ENCODE data around the gene PLAAT3. TPM values are rescaled to one million over a fixed set of nuclear protein-coding genes. Genes with fewer than 3 reads are reported as not detected.
A peak's percentile ranks its signal among the peaks of the same experiment; 100 is the strongest.
"Not testable (repeated sequence)": the region's sequence is repeated elsewhere in the genome, so short reads cannot be mapped to it uniquely, and the experiment has no call there.

The PLAAT3 gene
- 4.2 TPM for polyA plus RNA-seq (2013, experiment 1 of 2; ENCODE audit: insufficient read length)
- 3.4 TPM for polyA plus RNA-seq (2013, experiment 2 of 2; ENCODE audit: insufficient read length)

DNA sequence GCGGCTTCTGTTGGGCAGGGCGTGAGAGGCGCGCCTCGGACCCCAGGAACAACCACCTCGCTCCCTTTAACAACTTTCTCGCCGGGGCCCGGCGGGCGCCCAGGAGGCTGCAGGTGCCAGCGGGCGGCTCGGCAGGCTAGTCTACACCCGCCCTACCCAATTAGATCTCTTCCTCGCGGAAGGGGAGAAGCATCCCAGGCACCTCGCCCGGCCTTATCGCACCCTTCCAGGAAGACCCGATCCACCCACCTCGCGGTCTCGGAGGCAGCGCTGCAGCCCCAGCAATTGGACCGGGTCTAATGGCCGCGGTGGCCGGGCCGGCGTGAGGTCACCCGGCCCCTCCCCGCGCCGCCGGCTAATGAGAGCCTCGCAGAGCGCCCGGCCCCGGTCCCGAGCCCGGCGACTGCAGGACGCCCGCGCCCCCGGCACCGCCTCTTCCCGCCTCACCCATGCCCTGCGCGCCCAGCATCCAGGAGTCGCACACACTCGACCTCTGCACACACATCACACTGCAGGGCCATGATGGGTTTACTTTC lies at the start of gene PLAAT3:
TSS of gene PLAAT3 (minus strand) at position 298 of the 536 bp plus-strand sequence. CDS start 419 bp downstream, outside the sequence.
- DNase-seq, result no peak

DNA sequence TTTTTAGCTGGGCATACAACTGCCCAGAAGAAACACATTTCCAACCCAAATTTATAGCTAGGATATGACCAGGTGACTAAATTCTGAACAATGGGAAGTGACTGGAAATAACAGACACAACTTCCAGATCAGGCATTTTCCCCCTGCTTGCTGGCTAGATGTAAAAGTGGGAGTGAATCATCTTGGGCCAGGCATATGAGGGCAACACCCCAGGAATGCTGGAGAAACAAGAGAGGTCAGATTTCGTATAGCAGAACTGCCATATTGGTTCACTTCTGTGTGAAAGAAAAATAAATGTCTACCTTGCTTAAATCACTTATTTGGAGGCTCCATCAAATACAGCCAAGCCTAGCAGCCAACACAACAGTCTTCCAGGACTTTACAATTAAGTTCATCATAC lies 49.6 kb upstream of the PLAAT3 start:
- DNase-seq, result peak; percentile 76

DNA sequence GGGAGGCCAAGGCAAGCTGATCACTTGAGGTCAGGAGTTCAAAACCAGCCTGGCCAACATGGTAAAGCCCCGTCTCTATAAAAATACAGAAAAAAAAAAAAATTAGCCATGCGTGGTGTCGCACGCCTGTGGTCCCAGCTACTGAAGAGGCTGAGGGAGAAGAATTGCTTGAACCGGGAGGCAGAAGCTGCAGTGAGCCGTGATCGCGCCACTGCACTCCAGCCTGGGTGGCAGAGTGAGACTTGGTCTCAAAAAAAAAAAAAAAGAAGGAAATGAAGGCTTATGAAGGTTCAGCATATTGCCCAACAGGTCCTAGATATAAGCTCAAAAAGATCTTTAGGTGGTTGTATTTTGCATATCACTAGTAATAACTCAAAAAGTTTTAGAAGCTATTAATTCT lies 46.7 kb upstream of the PLAAT3 start:
- DNase-seq, result no peak

DNA sequence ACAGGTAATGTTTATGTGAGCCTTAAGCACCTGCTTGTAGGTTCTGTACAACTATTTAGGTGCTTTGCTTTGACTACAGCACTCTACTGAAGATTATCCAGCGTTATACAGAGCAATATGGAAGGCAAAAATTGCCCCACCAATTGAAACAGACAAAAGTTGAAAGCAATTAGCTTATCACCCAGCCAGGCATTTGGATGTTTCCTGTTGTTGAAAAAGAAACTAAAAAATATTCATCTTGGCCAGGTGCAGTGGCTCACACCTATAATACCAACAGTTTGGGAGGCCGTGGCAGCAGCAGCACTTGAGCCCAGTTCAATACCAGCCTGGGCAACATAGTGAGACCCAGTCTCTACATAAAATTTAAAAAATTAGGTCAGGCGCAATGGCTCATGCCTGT lies 38.4 kb upstream of the PLAAT3 start:
- DNase-seq, result no peak

DNA sequence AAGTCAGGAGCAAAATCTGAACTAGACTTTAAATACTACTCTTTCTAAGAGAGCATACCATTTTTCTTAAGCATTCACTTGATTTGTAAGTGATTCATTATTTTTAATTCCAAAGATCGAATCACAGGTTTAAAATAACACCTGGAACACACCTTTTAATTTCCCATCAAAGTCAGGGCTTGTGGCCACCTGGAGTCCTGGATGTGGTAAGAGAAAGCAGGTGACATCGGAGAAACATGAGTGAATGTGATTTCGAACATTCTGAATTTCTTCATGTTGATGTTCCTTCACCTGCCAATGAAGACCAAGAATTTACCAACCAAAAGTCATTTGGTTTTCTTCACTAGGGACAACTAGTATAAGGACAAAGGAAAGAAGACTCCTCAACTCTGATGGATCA lies 29.0 kb upstream of the PLAAT3 start:
- DNase-seq, result no peak

DNA sequence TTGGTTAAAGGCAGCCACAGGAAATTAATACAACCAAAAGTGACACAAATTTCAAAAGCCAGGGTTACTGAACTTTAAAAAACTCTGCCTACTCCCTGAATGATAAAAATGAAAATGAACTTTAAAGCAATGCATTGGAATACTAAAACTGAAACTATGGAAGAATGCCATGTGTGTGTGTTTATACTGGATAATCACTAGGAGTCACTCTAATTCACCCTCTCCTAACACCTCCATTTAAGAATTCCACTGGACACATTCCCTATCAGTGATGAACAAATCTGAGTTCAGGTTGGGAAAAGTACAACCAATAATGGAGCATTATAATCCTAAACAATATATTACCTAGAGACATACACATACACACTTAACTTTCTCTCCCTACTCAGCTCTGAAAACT lies 27.5 kb upstream of the PLAAT3 start:
- DNase-seq, result no peak

DNA sequence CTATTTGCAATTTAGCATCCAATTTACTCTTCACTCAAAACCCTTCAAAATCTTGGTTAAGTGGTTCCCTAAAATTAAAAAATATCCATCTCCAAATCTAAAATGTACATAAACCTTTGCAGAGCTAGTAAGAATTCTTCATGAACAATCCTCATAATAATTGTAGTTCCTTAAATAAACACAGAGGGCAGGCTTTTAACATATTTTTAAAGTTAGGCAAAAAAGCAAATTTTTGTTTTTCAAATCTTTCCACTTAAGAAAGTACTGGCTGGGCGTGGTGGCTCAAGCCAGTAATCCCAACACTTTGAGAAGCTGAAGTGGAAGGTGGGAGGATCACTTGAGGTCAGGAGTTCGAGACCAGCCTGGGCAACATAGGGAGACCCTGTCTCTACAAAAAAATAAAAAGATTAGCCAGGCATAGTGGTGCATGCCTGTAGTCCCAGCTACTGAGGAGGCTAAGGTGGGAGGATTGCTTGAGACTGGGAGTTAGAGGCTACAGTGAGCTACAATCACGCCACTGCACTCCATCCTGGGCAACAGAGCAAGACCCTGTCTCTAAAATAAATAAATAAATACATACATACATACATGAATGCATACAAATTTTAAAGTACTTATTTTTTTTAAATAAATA lies 25.1 kb upstream of the PLAAT3 start:
- DNase-seq, result peak; percentile 21

DNA sequence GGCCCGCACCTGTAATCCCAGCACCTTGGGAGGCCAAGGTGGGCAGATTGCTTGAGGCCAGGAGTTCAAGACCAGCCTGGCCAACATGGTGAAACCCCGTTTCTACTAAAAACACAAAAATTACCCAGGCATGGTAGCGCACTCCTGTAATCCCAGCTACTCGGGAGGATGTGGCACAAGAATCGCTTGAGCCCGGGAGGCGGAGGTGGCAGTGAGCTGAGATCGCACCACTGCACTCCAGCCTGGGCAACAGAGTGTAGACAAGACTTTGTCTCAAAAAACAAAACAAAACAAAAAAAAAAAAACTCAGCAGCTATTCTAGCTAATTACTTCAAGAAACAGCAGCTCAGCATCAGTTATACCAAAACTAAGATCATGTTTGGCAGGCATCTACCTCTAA lies 24.2 kb upstream of the PLAAT3 start:
- not testable (repeated sequence) for DNase-seq

DNA sequence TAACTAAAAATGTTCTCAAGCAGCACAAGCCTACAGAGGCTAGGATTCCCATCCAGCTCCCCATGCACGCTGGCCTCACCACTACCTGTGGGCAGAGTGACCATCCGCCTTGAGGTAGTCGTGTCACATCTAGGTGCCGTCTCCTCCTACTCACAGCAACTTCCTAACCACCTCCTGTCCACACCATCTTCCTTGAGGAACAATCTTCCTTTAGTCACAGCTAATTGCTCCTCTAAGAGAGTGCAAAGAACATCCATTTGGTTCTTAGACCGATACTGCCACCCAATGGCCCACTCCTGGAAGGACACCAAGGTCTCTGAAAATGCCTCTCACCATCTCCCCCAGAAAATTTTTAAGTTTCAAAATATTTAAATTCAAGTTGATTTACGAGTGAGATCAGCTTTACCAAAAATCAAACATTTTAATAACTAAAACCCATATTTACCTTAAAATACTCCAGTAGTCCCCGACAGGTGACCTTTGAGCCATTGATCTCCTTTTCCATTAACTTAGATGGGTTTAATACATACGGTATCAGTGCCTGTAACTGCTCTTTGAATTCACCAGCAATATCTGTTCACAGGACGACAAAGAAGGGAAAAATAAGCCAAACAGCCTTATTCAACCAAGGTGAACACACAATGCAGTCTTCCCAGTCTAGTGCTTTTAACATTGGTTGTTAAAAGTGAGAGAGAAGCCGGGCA lies 21.7 kb upstream of the PLAAT3 start:
- peak; percentile 50 for DNase-seq

DNA sequence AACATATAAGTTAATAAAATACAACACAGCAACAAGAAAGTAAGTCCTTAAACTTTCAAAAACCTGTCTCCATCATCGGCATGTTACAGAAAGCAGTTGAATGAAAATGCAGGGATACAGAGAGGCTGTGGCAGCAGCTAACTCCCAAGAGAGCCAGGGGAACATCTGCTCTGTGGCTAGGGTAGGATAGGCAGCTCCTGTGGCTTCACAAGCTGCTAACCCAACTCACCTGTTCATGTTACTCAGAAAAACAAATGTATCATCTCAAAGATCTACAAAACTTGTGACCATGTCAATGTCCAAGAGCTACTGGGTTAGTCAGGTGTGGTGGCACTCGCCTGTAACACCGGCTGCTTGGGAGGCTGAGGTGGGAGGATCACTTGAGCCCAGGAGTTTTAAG lies 15.2 kb upstream of the PLAAT3 start:
- no peak for DNase-seq

DNA sequence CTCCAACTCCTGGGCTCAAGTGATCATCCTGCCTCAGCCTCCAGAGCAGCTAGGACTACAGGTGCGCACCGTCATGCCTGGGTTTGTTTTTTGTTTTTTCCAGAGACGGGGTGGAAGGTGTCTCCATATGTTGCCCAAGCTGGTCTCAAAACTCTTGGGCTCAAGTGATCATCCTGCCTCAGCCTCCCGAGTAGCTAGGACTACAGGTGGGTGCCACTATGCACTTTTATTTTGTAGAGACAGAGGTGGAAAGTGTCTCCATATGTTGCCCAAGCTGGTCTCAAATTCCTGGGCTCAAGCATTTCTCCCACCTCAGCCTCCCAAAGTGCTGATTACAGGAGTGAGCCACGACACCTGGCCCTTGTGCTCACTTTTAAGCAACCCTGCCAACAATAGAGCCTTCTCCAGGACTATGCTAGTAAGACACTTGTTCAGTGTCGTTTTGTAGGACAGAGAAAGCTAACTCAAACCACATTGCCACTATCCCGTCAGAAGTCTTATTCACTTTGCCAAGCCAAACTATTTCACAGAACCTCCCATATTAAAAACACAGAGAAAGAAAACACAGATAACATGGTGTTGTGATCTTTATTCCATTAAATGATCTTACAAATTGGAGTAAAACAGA lies 9.4 kb upstream of the PLAAT3 start:
- DNase-seq, result no peak

DNA sequence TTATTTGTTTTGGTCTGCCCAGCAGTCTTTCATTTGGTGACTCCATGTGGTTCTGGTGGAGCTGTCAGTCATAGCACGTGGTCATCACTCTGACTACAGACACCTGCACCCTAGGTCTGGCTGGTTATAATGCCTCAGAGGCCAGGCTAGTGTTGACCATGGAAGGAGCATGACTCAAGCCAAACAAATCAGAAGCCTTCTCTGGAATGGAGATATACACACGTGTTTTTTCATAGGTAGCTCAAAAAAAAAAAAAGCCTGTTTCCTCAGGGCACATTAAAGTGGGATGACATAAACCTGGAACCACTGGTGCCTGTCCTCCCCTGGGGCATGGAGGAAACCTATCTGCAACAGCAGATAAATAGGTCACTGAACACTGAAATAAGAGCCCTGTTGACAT lies 8.1 kb upstream of the PLAAT3 start:
- no peak for DNase-seq

DNA sequence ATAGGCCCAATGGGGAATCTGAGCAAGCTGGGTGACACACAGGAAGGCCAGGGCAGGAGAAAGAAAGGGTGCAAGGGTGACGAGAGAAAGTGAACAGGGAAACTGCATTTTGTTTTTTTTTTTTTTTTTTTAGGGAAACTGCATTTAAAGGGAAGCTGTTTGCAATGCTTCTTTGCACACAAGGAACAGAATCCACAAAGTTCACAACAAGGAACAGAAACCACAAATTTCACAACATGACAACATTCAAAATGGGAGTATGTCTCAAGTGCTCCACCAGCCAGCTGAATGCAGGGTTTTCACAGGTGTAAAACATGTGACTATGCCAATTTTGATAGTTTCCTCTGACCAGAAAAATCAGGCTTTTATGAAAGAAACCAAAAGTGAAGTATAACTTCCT lies 6.8 kb upstream of the PLAAT3 start:
- no peak for DNase-seq

DNA sequence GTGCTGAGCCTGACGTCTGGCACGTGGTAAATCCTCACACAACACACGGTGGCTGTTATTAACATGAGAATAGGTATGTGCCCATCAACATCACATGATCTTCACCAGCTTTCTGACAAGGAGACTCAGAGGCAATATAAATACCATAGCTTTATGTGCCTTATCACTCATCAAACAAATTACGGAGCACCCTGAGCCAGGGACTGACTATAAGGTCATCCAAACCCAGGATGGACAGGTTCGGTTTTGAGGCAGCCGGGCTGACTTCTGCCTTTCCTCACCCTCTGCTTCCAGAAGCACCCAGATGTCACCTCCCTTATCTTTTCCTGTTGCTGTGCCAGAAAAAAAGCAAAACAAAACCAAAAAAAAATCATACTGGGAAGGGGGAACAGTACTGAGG lies 5.7 kb upstream of the PLAAT3 start:
- no peak for DNase-seq

DNA sequence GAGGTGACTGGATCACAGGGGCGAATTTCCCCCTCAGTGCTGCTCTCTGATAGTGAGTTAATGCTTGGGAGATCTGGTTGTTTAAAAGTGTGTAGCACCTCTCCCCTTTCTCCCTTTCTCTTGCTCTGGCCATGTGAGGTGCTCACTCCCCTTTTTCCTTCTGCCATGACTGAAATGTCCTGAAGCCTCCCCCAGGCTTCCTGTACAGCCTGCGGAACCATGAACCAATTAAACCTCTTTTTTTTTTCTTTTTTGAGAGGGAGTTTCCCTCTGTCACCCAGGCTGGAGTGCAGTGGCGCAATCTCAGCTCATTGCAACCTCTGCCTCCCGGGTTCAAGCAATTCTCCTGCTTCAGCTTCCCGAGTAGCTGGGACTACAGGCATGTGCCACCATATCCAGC lies 3.5 kb upstream of the PLAAT3 start:
- not testable (repeated sequence) for DNase-seq

DNA sequence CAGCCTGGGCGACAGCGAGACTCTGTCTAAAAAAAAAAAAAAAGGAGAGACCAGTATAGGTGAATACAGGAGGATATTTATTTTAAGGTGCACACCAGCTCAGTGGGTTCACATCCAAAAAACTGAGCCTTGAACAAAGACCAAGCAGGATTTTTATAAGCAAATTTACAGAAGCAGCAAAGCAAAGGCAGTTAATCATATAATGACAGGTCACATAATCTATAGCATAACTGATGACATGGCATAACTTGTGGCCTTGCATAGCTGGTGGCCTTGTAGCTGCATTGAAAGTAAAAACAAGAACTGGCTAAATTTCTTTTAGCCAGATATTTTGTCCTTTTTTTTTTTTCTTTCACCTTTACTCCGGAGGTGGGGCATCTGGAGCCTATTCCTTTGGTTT lies 2.7 kb upstream of the PLAAT3 start:
- DNase-seq, result no peak

DNA sequence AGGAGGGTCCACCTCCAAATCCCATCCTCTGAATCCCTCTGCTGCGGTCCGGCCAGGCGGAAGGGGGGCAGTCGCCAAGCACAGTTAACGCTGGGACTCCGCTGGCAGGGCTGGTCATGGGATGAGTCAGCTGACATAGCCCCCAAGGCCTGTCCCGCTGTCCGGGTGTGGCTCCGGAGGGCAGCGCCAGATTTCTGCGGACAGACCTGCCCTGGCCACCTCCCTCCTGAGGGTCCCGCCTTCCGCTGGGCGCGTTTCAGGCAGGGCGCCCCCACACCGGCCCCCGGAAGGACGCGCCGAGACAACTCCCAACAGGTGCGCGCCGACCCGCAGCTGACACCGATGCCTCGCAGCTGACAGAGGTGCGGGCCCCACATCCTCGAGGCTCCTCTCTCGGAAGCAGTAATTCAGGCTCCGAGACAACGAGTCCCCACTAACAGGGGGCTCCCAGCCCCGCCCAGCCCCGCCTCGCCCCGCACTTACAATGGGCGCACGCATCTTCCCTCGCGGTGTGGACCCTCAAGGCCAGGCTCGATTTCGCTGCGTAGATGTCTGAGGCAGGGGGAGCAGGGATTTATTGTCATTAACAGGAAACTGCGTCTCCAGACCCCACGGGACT lies 607 bp downstream of the PLAAT3 start:
- DNase-seq, result no peak

DNA sequence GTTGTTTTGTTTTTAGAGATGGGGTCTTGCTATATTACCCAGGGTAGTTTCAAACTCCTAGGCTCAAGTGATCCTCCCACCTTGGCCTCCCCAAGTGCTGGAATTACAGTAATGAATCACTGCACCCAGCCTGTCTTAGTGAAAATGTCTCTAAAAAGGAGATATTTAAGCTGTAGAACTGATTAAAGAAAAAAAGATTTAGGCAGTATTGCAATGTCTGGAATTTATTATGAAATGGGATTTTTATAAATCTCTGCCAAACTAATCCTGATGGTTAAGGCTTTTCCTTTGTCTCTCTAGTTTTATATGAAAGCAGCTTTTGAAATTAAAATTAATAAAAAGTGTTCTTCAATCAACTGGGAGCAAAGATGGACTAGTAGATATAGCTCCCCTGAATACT lies 2.1 kb downstream of the PLAAT3 start:
- no peak for DNase-seq

DNA sequence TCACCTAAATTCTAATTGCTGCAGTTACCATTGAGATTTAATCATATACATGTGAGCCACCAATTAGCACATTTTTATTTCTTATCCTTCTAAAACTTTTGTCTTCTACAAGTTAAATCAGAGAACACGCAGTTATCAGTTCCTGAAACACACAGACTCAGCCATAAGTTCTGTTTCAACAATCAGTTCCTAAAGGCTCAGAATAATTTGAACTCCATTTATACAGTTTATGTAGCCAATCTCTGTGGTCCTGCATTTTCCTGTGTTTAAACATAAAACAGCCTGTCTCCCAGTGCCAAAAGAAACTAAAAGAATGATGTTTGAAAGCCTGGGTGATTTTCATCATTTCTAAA lies 2.9 kb downstream of the PLAAT3 start:
- DNase-seq, result no peak

DNA sequence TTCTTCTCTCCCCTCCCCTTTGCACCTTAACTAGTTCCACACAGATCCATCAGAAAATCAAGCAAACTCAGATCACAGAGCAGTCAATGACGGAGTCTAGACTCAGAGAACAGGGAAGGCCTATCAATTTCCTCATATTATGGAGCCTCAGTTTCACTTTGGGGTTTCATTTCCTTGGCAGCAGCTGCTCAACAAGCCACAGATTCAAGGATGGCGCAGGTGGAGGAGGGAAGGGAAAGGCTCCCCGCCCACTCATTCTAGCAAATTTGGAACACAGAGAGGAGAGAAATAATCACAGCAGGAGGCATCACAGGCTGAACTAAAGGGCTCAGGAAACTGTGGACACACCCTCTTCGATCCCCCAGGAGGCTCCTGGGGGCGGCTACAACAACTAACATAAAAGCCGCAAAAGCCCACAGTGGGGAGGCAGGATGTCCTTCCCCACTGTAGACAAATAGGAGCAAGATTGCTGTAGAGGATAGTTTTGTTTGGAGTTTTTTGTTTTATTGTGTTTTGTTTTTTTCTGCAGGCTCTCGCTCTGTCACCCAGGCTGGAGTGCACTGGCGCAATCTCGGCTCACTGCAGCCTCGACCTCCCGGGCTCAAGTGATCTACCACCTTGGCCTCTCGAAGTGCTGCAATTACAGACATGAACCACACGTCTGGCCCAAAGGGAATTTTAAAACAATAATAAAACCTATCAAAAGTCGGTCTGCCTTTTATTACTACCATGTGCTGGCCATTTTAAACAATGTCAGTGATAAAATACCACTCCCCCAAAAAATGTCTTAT lies 3.4 kb downstream of the PLAAT3 start:
- no peak for DNase-seq

DNA sequence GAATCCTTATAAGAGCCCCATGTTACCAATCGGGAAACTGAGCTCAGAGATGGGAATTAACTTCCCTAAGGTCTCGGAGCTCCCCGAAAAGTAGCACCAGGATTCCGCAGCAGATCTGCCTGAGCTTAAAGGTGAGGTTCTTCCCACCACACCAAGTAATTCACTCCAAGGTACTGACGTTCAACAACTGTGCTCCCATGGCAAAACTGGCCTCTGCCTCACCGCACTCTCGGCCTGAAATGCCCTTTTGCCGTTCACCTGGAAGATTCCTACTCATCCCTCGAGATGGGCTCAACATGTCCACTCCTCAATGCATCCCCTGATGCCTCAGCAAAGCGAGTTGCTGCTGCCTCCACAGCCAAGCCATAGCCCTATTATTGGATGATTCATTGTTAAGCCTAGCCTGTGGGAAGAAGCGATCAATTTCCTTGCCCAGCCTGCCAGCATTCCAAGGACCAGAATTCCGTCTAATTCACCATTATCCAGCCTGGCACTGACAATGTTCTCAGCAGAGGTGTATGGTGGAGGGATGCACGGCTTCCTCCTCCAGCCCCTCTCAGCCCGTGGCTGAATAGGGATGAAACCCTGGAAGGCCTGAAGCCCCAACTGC lies 4.2 kb downstream of the PLAAT3 start:
- DNase-seq, result no peak

DNA sequence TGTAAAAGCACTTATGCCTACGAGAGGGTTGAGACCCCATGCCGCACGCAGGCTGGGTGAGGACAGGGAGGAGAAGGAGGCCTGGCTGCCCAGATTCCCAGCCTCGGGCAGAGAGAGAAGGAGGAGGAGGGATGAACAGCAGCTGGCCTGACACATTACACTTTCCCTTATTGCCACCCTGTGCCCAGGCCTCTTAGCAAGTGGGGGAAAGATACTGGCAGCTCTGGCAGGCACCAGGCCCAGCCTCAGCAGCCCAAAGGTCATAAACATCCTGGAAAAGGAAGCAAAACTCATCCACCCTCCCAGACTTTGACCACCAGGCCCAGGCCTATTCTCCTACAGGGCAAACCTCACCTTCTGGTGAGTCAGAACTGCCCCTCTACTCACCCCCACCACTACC lies 4.7 kb downstream of the PLAAT3 start:
- DNase-seq, result no peak
